Neural progenitor cell (in vitro differentiated cells): Measurements from ENCODE around the gene NKAIN2. TPM values are rescaled to one million over a fixed set of nuclear protein-coding genes. Genes with fewer than 3 reads are reported as not detected.

Source experiments
- DNase-seq: peaks from one replicate; pipeline ENCODE4 v3.0.0-alpha.2; 2016; ENCODE audit warnings: low spot score
- H2AFZ ChIP-seq: fragments of 200-600 bp; sonication (generic); replicated peaks from 2 replicates; pipeline ENCODE4 v1.6.1; 2016; ENCODE audit warnings: antibody characterized with exemption
- H3F3A ChIP-seq: fragments of 200-600 bp; sonication (generic); 2 replicates; pipeline ENCODE4 v1.6.1; 2016; ENCODE audit warnings: antibody characterized with exemption, low read depth
- H3K27ac ChIP-seq: fragments of 200-600 bp; sonication (generic); 2 replicates; pipeline ENCODE4 v1.5.1; 2016; ENCODE audit warnings: mild to moderate bottlenecking
- H3K27me3 ChIP-seq: fragments of 200-600 bp; sonication (generic); 2 replicates; pipeline ENCODE4 v1.6.1; 2016; ENCODE audit warnings: mild to moderate bottlenecking, moderate library complexity
- H3K36me3 ChIP-seq: fragments of 200-600 bp; sonication (generic); 2 replicates; pipeline ENCODE4 v1.5.1; 2016
- H3K4me1 ChIP-seq: fragments of 200-600 bp; sonication (generic); 2 replicates; pipeline ENCODE4 v1.6.1; 2016; ENCODE audit warnings: mixed run types
- H3K4me2 ChIP-seq: fragments of 200-600 bp; sonication (generic); 2 replicates; pipeline ENCODE4 v1.6.1; 2016
- H3K4me3 ChIP-seq: fragments of 200-600 bp; sonication (generic); 2 replicates; pipeline ENCODE4 v1.5.1; 2016
- H3K79me2 ChIP-seq: fragments of 200-600 bp; sonication (generic); 2 replicates; pipeline ENCODE4 v1.6.1; 2016; ENCODE audit warnings: low read depth
- H3K9ac ChIP-seq: fragments of 200-600 bp; sonication (generic); 2 replicates; pipeline ENCODE4 v1.6.1; 2016
- H3K9me3 ChIP-seq: fragments of 200-600 bp; sonication (generic); 2 replicates; pipeline ENCODE4 v1.5.1; 2016; ENCODE audit warnings: low read depth
- H4K20me1 ChIP-seq: fragments of 200-600 bp; sonication (generic); 2 replicates; pipeline ENCODE4 v1.6.1; 2016; ENCODE audit warnings: low read depth
- H3K27ac Mint-ChIP-seq: 3 replicates; pipeline ENCODE4 v1.8.0; 2021; ENCODE audit warnings: mixed read lengths
- H3K27me3 Mint-ChIP-seq: 2 replicates; pipeline ENCODE4 v1.8.0; 2022; ENCODE audit warnings: low read depth, mild to moderate bottlenecking, inconsistent platforms, moderate library complexity, mixed read lengths; ENCODE audit not compliant: insufficient read depth
- H3K36me3 Mint-ChIP-seq: 3 replicates; pipeline ENCODE4 v1.8.0; 2021; ENCODE audit warnings: mixed read lengths
- H3K4me1 Mint-ChIP-seq: 3 replicates; pipeline ENCODE4 v1.8.0; 2021; ENCODE audit warnings: mixed read lengths
- H3K4me3 Mint-ChIP-seq: 3 replicates; pipeline ENCODE4 v1.8.0; 2021; ENCODE audit warnings: mild to moderate bottlenecking, moderate library complexity, mixed read lengths
- H3K9me3 Mint-ChIP-seq: 3 replicates; pipeline ENCODE4 v1.8.0; 2020; ENCODE audit warnings: mixed read lengths
- CTCF ChIP-seq: fragments of 200-600 bp; sonication (generic); IDR thresholded peaks from 2 replicates; pipeline ENCODE4 v1.5.1; 2017; ENCODE audit warnings: antibody characterized with exemption, mild to moderate bottlenecking
- EZH2 ChIP-seq: fragments of 200-600 bp; sonication (generic); IDR thresholded peaks from 2 replicates; pipeline ENCODE4 v1.6.1; 2017; ENCODE audit warnings: antibody characterized with exemption, mild to moderate bottlenecking, moderate library complexity
- EZH2phosphoT487 ChIP-seq: fragments of 200-600 bp; sonication (generic); IDR thresholded peaks from 2 replicates; pipeline ENCODE4 v1.6.1; 2017; ENCODE audit warnings: antibody characterized with exemption
- total RNA-seq: library from RNA; depleted of rRNA; stranded (reverse); fragments of >200 nt; gene quantifications from 2 replicates; pipeline ENCODE4 v1.2.3, GENCODE V29; 2015; ENCODE audit warnings: low replicate concordance

The NKAIN2 gene
- total RNA-seq, 1 donor from 2014 or later = 0.45 TPM

GRCh38 chr6:123901436-123901835 lies 97.8 kb downstream of the NKAIN2 start:
- Histone ChIP-seq H3K27me3 (peaks cover 23% of the 10 kb centered on the region), H3K36me3 (no peaks in the 10 kb centered on the region), H3K4me2 (no peak overlapping the region), H2AFZ (no peak overlapping the region), H3K9ac (no peak overlapping the region), H3K4me3 (no peak overlapping the region), H3K27ac (no peak overlapping the region), H3K9me3 (no peaks in the 10 kb centered on the region), H4K20me1 (no peaks in the 10 kb centered on the region), H3K4me1 (no peaks in the 10 kb centered on the region), H3F3A (no peaks in the 10 kb centered on the region), H3K79me2 (no peaks in the 10 kb centered on the region)
- no peaks in the 10 kb centered on the region for H3K4me1 Mint-ChIP-seq
- TF ChIP-seq CTCF (no peak), EZH2phosphoT487 (no peak), EZH2 (no peak)
- no peak overlapping the region for H3K4me3 Mint-ChIP-seq
- H3K27me3 Mint-ChIP-seq = peaks cover 5% of the 10 kb centered on the region
- DNase-seq = no peak
- H3K27ac Mint-ChIP-seq = no peak overlapping the region
- no peaks in the 10 kb centered on the region for H3K36me3 Mint-ChIP-seq
- H3K9me3 Mint-ChIP-seq = no peaks in the 10 kb centered on the region

- Mint-ChIP-seq H3K4me3 (no peak overlapping the region), H3K27me3 (peaks cover 5% of the 10 kb centered on the region), H3K4me1 (no peaks in the 10 kb centered on the region), H3K36me3 (no peaks in the 10 kb centered on the region), H3K27ac (no peak overlapping the region), H3K9me3 (no peaks in the 10 kb centered on the region)
- Histone ChIP-seq H2AFZ (no peak overlapping the region), H3K79me2 (no peaks in the 10 kb centered on the region), H3K27me3 (peaks cover 25% of the 10 kb centered on the region), H3K9ac (no peak overlapping the region), H3F3A (no peaks in the 10 kb centered on the region), H3K36me3 (no peaks in the 10 kb centered on the region), H3K4me1 (no peaks in the 10 kb centered on the region), H4K20me1 (no peaks in the 10 kb centered on the region), H3K4me2 (no peak overlapping the region), H3K4me3 (no peak overlapping the region), H3K9me3 (no peaks in the 10 kb centered on the region), H3K27ac (no peak overlapping the region)
- DNase-seq = no peak
- TF ChIP-seq EZH2phosphoT487 (no peak), CTCF (no peak), EZH2 (no peak)
Observed at GRCh38 chr6:123902738-123903313, 99.2 kb downstream of the NKAIN2 start.

GRCh38 chr6:123904228-123904627 lies 100.6 kb downstream of the NKAIN2 start:
- Histone ChIP-seq H3K79me2 (no peaks in the 10 kb centered on the region), H3K4me2 (no peak overlapping the region), H3K4me3 (no peak overlapping the region), H3K27me3 (peaks cover 36% of the 10 kb centered on the region), H3K27ac (no peak overlapping the region), H3K9ac (no peak overlapping the region), H2AFZ (no peak overlapping the region), H4K20me1 (no peaks in the 10 kb centered on the region), H3F3A (no peaks in the 10 kb centered on the region), H3K9me3 (no peaks in the 10 kb centered on the region), H3K4me1 (no peaks in the 10 kb centered on the region), H3K36me3 (no peaks in the 10 kb centered on the region)
- peaks cover 1% of the 10 kb centered on the region for H3K27me3 Mint-ChIP-seq
- TF ChIP-seq EZH2phosphoT487 (no peak), EZH2 (no peak), CTCF (no peak)
- no peak for DNase-seq
- no peaks in the 10 kb centered on the region for H3K9me3 Mint-ChIP-seq
- no peaks in the 10 kb centered on the region for H3K36me3 Mint-ChIP-seq
- H3K27ac Mint-ChIP-seq = no peak overlapping the region
- no peak overlapping the region for H3K4me3 Mint-ChIP-seq
- no peaks in the 10 kb centered on the region for H3K4me1 Mint-ChIP-seq
